DND-41 (cell line): ENCODE measurements around the gene SSH3.
A peak's percentile ranks its signal among the peaks of the same experiment; 100 is the strongest.

Experiments
- ATAC-seq: fragments of 200-7000 bp; cut with Tn5 transposase; 3 replicates; pipeline ENCODE4 v1.9.1; 2021; ENCODE audit warnings: low read depth; ENCODE audit not compliant: insufficient read depth
- DNase-seq: peaks from one replicate; pipeline ENCODE4 v3.0.0-alpha.2; 2020
- H2AFZ ChIP-seq: 2 replicates; pipeline ENCODE4 v1.6.0; 2012; ENCODE audit warnings: low read depth, low read length
- H3K27ac ChIP-seq: 2 replicates; pipeline ENCODE4 v1.5.1; 2012; ENCODE audit warnings: low read length, inconsistent platforms
- H3K27me3 ChIP-seq: fragments of 200-600 bp; sonication (generic); 2 replicates; pipeline ENCODE4 v1.6.0; 2012; ENCODE audit warnings: low read length, mild to moderate bottlenecking, inconsistent platforms; ENCODE audit not compliant: insufficient read depth, poor library complexity
- H3K36me3 ChIP-seq: 2 replicates; pipeline ENCODE4 v1.5.1; 2012; ENCODE audit warnings: low read length, inconsistent platforms; ENCODE audit not compliant: insufficient read depth
- H3K4me1 ChIP-seq: 2 replicates; pipeline ENCODE4 v1.5.1; 2012; ENCODE audit warnings: mild to moderate bottlenecking, low read length; ENCODE audit not compliant: insufficient read depth
- H3K4me2 ChIP-seq: 2 replicates; pipeline ENCODE4 v1.6.0; 2012; ENCODE audit warnings: mild to moderate bottlenecking, moderate library complexity, low read length, inconsistent platforms; ENCODE audit not compliant: insufficient read depth
- H3K4me3 ChIP-seq, 2 experiments: fragments of 200-600 bp in 1 of 2; shearing (Covaris generic) in 1 of 2; 2 replicates each; pipeline ENCODE4 v1.5.1; 2012 to 2016; ENCODE audit warnings: inconsistent platforms in 2 of 2, low read length in 2 of 2, mild to moderate bottlenecking in 2 of 2, low read depth in 1 of 2, moderate library complexity in 1 of 2
- H3K79me2 ChIP-seq: 2 replicates; pipeline ENCODE4 v1.6.0; 2012; ENCODE audit warnings: low read length, inconsistent platforms; ENCODE audit not compliant: insufficient read depth
- H3K9ac ChIP-seq: 2 replicates; pipeline ENCODE4 v1.6.0; 2012; ENCODE audit warnings: low read depth, mild to moderate bottlenecking, inconsistent platforms, low read length, moderate library complexity
- H3K9me3 ChIP-seq: 2 replicates; pipeline ENCODE4 v1.5.1; 2012; ENCODE audit warnings: low read length, moderate library complexity, mild to moderate bottlenecking, inconsistent platforms; ENCODE audit not compliant: insufficient read depth, severe bottlenecking
- H4K20me1 ChIP-seq: 2 replicates; pipeline ENCODE4 v1.6.0; 2012; ENCODE audit warnings: low read length; ENCODE audit not compliant: insufficient read depth
- CTCF ChIP-seq: IDR thresholded peaks from 2 replicates; pipeline ENCODE4 v1.5.1; 2012; ENCODE audit warnings: borderline replicate concordance, low read length, moderate library complexity, mild to moderate bottlenecking; ENCODE audit not compliant: poor library complexity, severe bottlenecking; ENCODE audit errors: extremely low read depth
- EZH2 ChIP-seq: IDR thresholded peaks from 3 replicates; pipeline ENCODE4 v1.6.1; 2012; ENCODE audit warnings: borderline replicate concordance, low read depth, mild to moderate bottlenecking, moderate library complexity, low read length, inconsistent platforms; ENCODE audit not compliant: severe bottlenecking

The SSH3 gene

GRCh38 chr11:67303132-67303834 is at the start of gene SSH3:
Gene SSH3, plus strand, starts transcription at chr11:67303530. Its CDS starts 96 bp downstream, at chr11:67303626.
- Histone ChIP-seq H3K79me2 (peaks cover 9% of the 10 kb centered on the region), H3K4me1 (no peaks in the 10 kb centered on the region), H3K4me3 (no peak within 1 kb of the TSS), H3K27ac (no peak within 1 kb of the TSS), H2AFZ (no peak within 1 kb of the TSS), H3K36me3 (peaks cover 47% of the 10 kb centered on the region), H4K20me1 (peaks cover 28% of the 10 kb centered on the region), H3K4me2 (no peak within 1 kb of the TSS), H3K27me3 (no peaks in the 10 kb centered on the region), H3K9ac (no peak within 1 kb of the TSS), H3K9me3 (no peaks in the 10 kb centered on the region)
- DNase-seq: no peak
- TF ChIP-seq CTCF (no peak), EZH2 (no peak)
- ATAC-seq: peak; percentile 25

GRCh38 chr11:67253872-67254624 is 49.3 kb upstream of the SSH3 start:
- Histone ChIP-seq H3K9me3 (no peaks in the 10 kb centered on the region), H4K20me1 (peaks cover 20% of the 10 kb centered on the region; the same call in 1 of the 2 replicates), H3K79me2 (no peaks in the 10 kb centered on the region; the same call in 1 of the 2 replicates), H3K4me1 (no peaks in the 10 kb centered on the region), H3K4me2 (no peak overlapping the region), H3K27me3 (no peaks in the 10 kb centered on the region), H3K27ac (no peak overlapping the region), H3K4me3 (no peak overlapping the region), H2AFZ (no peak overlapping the region), H3K36me3 (peaks cover 77% of the 10 kb centered on the region), H3K9ac (no peak overlapping the region)
- ATAC-seq (no peak), DNase-seq (no peak)
- TF ChIP-seq EZH2 (no peak), CTCF (no peak)

- Histone ChIP-seq H3K4me3 (no peak overlapping the region), H3K36me3 (peaks cover 70% of the 10 kb centered on the region), H4K20me1 (peaks cover 20% of the 10 kb centered on the region; the same call in 1 of the 2 replicates), H3K9me3 (no peaks in the 10 kb centered on the region), H3K4me2 (no peak overlapping the region), H3K4me1 (no peaks in the 10 kb centered on the region), H3K27me3 (no peaks in the 10 kb centered on the region), H3K27ac (no peak overlapping the region), H2AFZ (no peak overlapping the region), H3K79me2 (no peaks in the 10 kb centered on the region; the same call in 1 of the 2 replicates), H3K9ac (no peak overlapping the region)
- ATAC-seq (no peak), DNase-seq (no peak)
- no peak for TF ChIP-seq EZH2
- no peak for TF ChIP-seq CTCF
Measured at GRCh38 chr11:67254798-67255197, 48.5 kb upstream of the SSH3 start.
